Calu3 (cell line): Measurements from ENCODE around the gene GMDS. TPM values are rescaled to one million over a fixed set of nuclear protein-coding genes. Genes with fewer than 3 reads are reported as not detected.

Source experiments
- BruUV-seq: library from RNA; stranded (reverse); fragments of 400-500 nt; replicated peaks from 2 replicates; lab custom pipeline; 2021; lab: Mats Ljungman, UMichigan
- CTCF ChIA-PET: fragments of 300-600 bp; sonication (Branson Sonifier 250); formaldehyde crosslinking; loops from one replicate; lab custom pipeline; 2022; ENCODE audit warnings: antibody characterized with exemption; lab: Charles Lee
- DNase-seq: peaks from one replicate; pipeline ENCODE4 v3.0.0; 2022
- H3K27ac Mint-ChIP-seq: one replicate; pipeline ENCODE4 v1.8.0; 2022; ENCODE audit warnings: mixed read lengths; ENCODE audit not compliant: unreplicated experiment
- H3K27me3 Mint-ChIP-seq: one replicate; pipeline ENCODE4 v1.8.0; 2022; ENCODE audit warnings: mixed read lengths; ENCODE audit not compliant: unreplicated experiment
- H3K36me3 Mint-ChIP-seq: one replicate; pipeline ENCODE4 v1.8.0; 2022; ENCODE audit warnings: mild to moderate bottlenecking, moderate library complexity, mixed read lengths; ENCODE audit not compliant: insufficient read depth, unreplicated experiment
- H3K4me1 Mint-ChIP-seq: one replicate; pipeline ENCODE4 v1.8.0; 2022; ENCODE audit warnings: mild to moderate bottlenecking, low read depth, mixed read lengths; ENCODE audit not compliant: unreplicated experiment
- H3K4me3 Mint-ChIP-seq: one replicate; pipeline ENCODE4 v1.8.0; 2022; ENCODE audit warnings: mild to moderate bottlenecking, low read depth, moderate library complexity, mixed read lengths; ENCODE audit not compliant: unreplicated experiment
- H3K9me3 Mint-ChIP-seq: one replicate; pipeline ENCODE4 v1.8.0; 2022; ENCODE audit warnings: low read depth, mixed read lengths; ENCODE audit not compliant: unreplicated experiment
- CTCF ChIP-seq: fragments of 200-600 bp; IDR thresholded peaks from one replicate; pipeline ENCODE4 v1.8.0; 2022; ENCODE audit warnings: antibody characterized with exemption; ENCODE audit not compliant: unreplicated experiment
- intact Hi-C: fragments of 100-400 bp; cut with micrococcal nuclease; formaldehyde crosslinking; loops from one replicate; pipeline ENCODE4 v1.10.0; 2022; ENCODE audit not compliant: unreplicated experiment
- total RNA-seq: library from RNA; stranded (reverse); gene quantifications from 2 replicates; pipeline ENCODE4 v1.2.3, GENCODE V29; 2022

GMDS gene
- total RNA-seq, 1 experiment from 2014 or later = 58.2 TPM

- H3K4me1 Mint-ChIP-seq = peaks cover 9% of the 10 kb centered on the region
- H3K36me3 Mint-ChIP-seq = no peaks in the 10 kb centered on the region
- intact Hi-C loops = no loop called here
- CTCF ChIA-PET = interaction anchor here (0.6 to 1.6 kb wide), 2 partner anchors 10 to 703 kb away, joined by 3 to 5 read pairs; no protein-coding TSS in a partner anchor
- H3K9me3 Mint-ChIP-seq = no peaks in the 10 kb centered on the region
- DNase-seq = no peak
- H3K27ac Mint-ChIP-seq = no peak overlapping the region
- no peaks in the 10 kb centered on the region for H3K27me3 Mint-ChIP-seq
- H3K4me3 Mint-ChIP-seq = no peak overlapping the region
- no TSS peak for BruUV-seq
- TF ChIP-seq CTCF = no peak
Observed at GRCh38 chr6:1838604-1839213, 406.7 kb downstream of the GMDS start.

- CTCF ChIA-PET = no interaction called here
- H3K36me3 Mint-ChIP-seq = no peaks in the 10 kb centered on the region
- peaks cover 9% of the 10 kb centered on the region for H3K4me1 Mint-ChIP-seq
- no peak overlapping the region for H3K4me3 Mint-ChIP-seq
- no peak for TF ChIP-seq CTCF
- no peak for DNase-seq
- no peak overlapping the region for H3K27ac Mint-ChIP-seq
- intact Hi-C loops = no loop called here
- H3K27me3 Mint-ChIP-seq = no peaks in the 10 kb centered on the region
- no peaks in the 10 kb centered on the region for H3K9me3 Mint-ChIP-seq
- BruUV-seq = no TSS peak
Observed at GRCh38 chr6:1837826-1838225, 407.6 kb downstream of the GMDS start.

GRCh38 chr6:1836690-1837089, 408.7 kb downstream of the GMDS start:
- no peak for DNase-seq
- CTCF ChIA-PET = no interaction called here
- Mint-ChIP-seq H3K4me1 (peaks cover 9% of the 10 kb centered on the region), H3K27me3 (no peaks in the 10 kb centered on the region), H3K9me3 (no peaks in the 10 kb centered on the region), H3K36me3 (no peaks in the 10 kb centered on the region), H3K4me3 (no peak overlapping the region), H3K27ac (no peak overlapping the region)
- BruUV-seq = no TSS peak
- intact Hi-C loops = no loop called here
- TF ChIP-seq CTCF = no peak

GRCh38 chr6:1834646-1835516, 410.5 kb downstream of the GMDS start:
- CTCF ChIA-PET = no interaction called here
- DNase-seq = no peak
- intact Hi-C loops = no loop called here
- Mint-ChIP-seq H3K4me1 (peaks cover 9% of the 10 kb centered on the region), H3K9me3 (no peaks in the 10 kb centered on the region), H3K27me3 (no peaks in the 10 kb centered on the region), H3K36me3 (no peaks in the 10 kb centered on the region), H3K27ac (no peak overlapping the region), H3K4me3 (no peak overlapping the region)
- BruUV-seq = no TSS peak
- no peak for TF ChIP-seq CTCF
